Progenitor cell of endocrine pancreas (in vitro differentiated cells): ENCODE measurements around the gene MRTO4. TPM values are rescaled to one million over a fixed set of nuclear protein-coding genes. Genes with fewer than 3 reads are reported as not detected.
"Not testable (repeated sequence)": the region's sequence is repeated elsewhere in the genome, so short reads cannot be mapped to it uniquely, and the experiment has no call there.

Experiments
- DNase-seq: peaks from one replicate; pipeline ENCODE4 v3.0.0; 2021; ENCODE audit warnings: low spot score; ENCODE audit not compliant: unreplicated experiment
- H3K27ac Mint-ChIP-seq: 2 replicates; pipeline ENCODE4 v1.8.0; 2021; ENCODE audit warnings: mild to moderate bottlenecking, moderate library complexity, mixed read lengths
- H3K27me3 Mint-ChIP-seq: 2 replicates; pipeline ENCODE4 v1.8.0; 2021; ENCODE audit warnings: mixed read lengths
- H3K36me3 Mint-ChIP-seq: 2 replicates; pipeline ENCODE4 v1.8.0; 2022; ENCODE audit warnings: mixed read lengths; ENCODE audit not compliant: insufficient read depth
- H3K4me1 Mint-ChIP-seq: 2 replicates; pipeline ENCODE4 v1.8.0; 2021; ENCODE audit warnings: low read depth, mixed read lengths
- H3K4me3 Mint-ChIP-seq: 2 replicates; pipeline ENCODE4 v1.8.0; 2021; ENCODE audit warnings: low read depth, mild to moderate bottlenecking, moderate library complexity, mixed read lengths
- H3K9me3 Mint-ChIP-seq: 2 replicates; pipeline ENCODE4 v1.8.0; 2021; ENCODE audit warnings: low read depth, mixed read lengths
- CTCF ChIP-seq: fragments of 200-600 bp; sonication (generic); IDR thresholded peaks from one replicate; pipeline ENCODE4 v1.5.0; 2021; ENCODE audit warnings: antibody characterized with exemption, mild to moderate bottlenecking; ENCODE audit not compliant: unreplicated experiment
- total RNA-seq: library from RNA; stranded (reverse); gene quantifications from 2 replicates; pipeline ENCODE4 v1.2.1, GENCODE V29; 2021

The MRTO4 gene
- total RNA-seq, 1 donor from 2014 or later = 27.8 TPM

GRCh38 chr1:19229828-19230325, 21.7 kb upstream of the MRTO4 start:
- no peak for TF ChIP-seq CTCF
- H3K4me3 Mint-ChIP-seq = no peak overlapping the region
- no peaks in the 10 kb centered on the region for H3K27me3 Mint-ChIP-seq
- peaks cover 16% of the 10 kb centered on the region for H3K36me3 Mint-ChIP-seq
- DNase-seq = no peak
- H3K27ac Mint-ChIP-seq = no peak overlapping the region
- H3K4me1 Mint-ChIP-seq = no peaks in the 10 kb centered on the region
- no peaks in the 10 kb centered on the region for H3K9me3 Mint-ChIP-seq

GRCh38 chr1:19231736-19232523, 19.7 kb upstream of the MRTO4 start:
- H3K27me3 Mint-ChIP-seq, DNase-seq, H3K4me1 Mint-ChIP-seq, H3K9me3 Mint-ChIP-seq, H3K27ac Mint-ChIP-seq, H3K4me3 Mint-ChIP-seq: not testable (repeated sequence)
- peaks cover 15% of the 10 kb centered on the region for H3K36me3 Mint-ChIP-seq

GRCh38 chr1:19232524-19232846, 19.1 kb upstream of the MRTO4 start:
- TF ChIP-seq CTCF = no peak
- no peak for DNase-seq
- Mint-ChIP-seq H3K27me3 (no peaks in the 10 kb centered on the region), H3K27ac (no peak overlapping the region), H3K36me3 (peaks cover 18% of the 10 kb centered on the region), H3K4me1 (no peaks in the 10 kb centered on the region), H3K4me3 (no peak overlapping the region), H3K9me3 (no peaks in the 10 kb centered on the region)

GRCh38 chr1:19234224-19234623, 17.4 kb upstream of the MRTO4 start:
- TF ChIP-seq CTCF = no peak
- Mint-ChIP-seq H3K4me1 (no peaks in the 10 kb centered on the region), H3K27me3 (no peaks in the 10 kb centered on the region), H3K4me3 (no peak overlapping the region), H3K27ac (no peak overlapping the region), H3K36me3 (peaks cover 18% of the 10 kb centered on the region), H3K9me3 (no peaks in the 10 kb centered on the region)
- DNase-seq = no peak

GRCh38 chr1:19239876-19240275, 11.7 kb upstream of the MRTO4 start:
- no peak for DNase-seq
- Mint-ChIP-seq H3K36me3 (peaks cover 13% of the 10 kb centered on the region), H3K9me3 (no peaks in the 10 kb centered on the region), H3K27me3 (no peaks in the 10 kb centered on the region), H3K4me1 (no peaks in the 10 kb centered on the region), H3K4me3 (no peak overlapping the region), H3K27ac (no peak overlapping the region)
- TF ChIP-seq CTCF = no peak
